Measurements from ENCODE around the gene UQCRH.
"Not testable (repeated sequence)": the region's sequence is repeated elsewhere in the genome, so short reads cannot be mapped to it uniquely, and the experiment has no call there.

DNA sequence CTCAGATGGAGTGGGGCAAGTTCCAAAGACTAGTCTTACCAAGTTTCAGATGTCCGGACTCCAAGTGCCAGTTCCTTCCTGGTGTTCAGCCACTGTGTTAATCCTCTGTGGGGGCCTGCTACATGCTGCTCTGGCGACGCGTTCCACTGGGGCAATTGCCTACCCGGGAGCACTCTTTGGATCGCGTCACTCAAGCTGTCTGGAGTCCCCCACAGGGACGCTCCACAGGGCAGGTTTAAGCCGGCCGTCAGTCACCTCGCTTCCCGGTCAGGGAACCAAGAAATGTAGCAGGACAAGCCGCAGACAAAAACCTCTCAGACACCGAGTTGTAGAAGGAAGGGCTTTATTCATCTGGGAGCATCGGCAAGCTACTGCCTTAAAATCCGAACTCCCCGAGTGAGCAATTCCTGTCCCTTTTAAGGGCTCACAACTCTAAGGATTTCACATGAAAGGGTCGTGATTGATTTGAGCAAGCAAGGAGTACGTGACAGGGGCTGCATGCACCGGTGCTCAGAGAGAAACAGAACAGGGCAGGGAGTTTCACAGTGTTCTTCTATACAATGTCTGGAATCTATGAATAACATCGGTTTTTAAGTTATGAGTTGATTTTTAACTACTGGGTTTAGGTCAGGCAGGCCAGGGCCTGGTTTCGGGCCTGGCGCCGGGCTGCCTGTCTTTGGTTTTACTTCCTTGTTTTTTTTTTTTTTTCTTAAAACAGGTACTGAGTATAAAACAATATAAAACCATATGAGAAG, 28.5 kb downstream of the UQCRH start:
- TF ChIP-seq, protein P1, sequence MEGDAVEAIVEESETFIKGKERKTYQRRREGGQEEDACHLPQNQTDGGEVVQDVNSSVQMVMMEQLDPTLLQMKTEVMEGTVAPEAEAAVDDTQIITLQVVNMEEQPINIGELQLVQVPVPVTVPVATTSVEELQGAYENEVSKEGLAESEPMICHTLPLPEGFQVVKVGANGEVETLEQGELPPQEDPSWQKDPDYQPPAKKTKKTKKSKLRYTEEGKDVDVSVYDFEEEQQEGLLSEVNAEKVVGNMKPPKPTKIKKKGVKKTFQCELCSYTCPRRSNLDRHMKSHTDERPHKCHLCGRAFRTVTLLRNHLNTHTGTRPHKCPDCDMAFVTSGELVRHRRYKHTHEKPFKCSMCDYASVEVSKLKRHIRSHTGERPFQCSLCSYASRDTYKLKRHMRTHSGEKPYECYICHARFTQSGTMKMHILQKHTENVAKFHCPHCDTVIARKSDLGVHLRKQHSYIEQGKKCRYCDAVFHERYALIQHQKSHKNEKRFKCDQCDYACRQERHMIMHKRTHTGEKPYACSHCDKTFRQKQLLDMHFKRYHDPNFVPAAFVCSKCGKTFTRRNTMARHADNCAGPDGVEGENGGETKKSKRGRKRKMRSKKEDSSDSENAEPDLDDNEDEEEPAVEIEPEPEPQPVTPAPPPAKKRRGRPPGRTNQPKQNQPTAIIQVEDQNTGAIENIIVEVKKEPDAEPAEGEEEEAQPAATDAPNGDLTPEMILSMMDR (tag by site-specific recombination; IDR thresholded peaks at IDR 0.05): not testable (repeated sequence)
- TF ChIP-seq ZNF791 (tag by site-specific recombination; IDR thresholded peaks at IDR 0.05); KLF9 (tag by site-specific recombination; IDR thresholded peaks at IDR 0.05; ENCODE audit: low read depth): not testable (repeated sequence)
- TF ChIP-seq, protein P2, sequence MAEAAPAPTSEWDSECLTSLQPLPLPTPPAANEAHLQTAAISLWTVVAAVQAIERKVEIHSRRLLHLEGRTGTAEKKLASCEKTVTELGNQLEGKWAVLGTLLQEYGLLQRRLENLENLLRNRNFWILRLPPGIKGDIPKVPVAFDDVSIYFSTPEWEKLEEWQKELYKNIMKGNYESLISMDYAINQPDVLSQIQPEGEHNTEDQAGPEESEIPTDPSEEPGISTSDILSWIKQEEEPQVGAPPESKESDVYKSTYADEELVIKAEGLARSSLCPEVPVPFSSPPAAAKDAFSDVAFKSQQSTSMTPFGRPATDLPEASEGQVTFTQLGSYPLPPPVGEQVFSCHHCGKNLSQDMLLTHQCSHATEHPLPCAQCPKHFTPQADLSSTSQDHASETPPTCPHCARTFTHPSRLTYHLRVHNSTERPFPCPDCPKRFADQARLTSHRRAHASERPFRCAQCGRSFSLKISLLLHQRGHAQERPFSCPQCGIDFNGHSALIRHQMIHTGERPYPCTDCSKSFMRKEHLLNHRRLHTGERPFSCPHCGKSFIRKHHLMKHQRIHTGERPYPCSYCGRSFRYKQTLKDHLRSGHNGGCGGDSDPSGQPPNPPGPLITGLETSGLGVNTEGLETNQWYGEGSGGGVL (tag by site-specific recombination; IDR thresholded peaks at IDR 0.05): not testable (repeated sequence)
- TF ChIP-seq, protein P3, sequence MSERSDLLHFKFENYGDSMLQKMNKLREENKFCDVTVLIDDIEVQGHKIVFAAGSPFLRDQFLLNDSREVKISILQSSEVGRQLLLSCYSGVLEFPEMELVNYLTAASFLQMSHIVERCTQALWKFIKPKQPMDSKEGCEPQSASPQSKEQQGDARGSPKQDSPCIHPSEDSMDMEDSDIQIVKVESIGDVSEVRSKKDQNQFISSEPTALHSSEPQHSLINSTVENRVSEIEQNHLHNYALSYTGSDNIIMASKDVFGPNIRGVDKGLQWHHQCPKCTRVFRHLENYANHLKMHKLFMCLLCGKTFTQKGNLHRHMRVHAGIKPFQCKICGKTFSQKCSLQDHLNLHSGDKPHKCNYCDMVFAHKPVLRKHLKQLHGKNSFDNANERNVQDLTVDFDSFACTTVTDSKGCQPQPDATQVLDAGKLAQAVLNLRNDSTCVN (tag by site-specific recombination; optimal IDR thresholded peaks at IDR 0.05): not testable (repeated sequence)
